8988T (cell line): ENCODE results near the gene IFNA8.
"Not testable (repeated sequence)": the region's sequence is repeated elsewhere in the genome, so short reads cannot be mapped to it uniquely, and the experiment has no call there.

Source experiments
- DNase-seq: peaks from one replicate; pipeline ENCODE4 v3.0.0; 2011

Gene IFNA8

GRCh38 chr9:21408817-21409216, at the start of gene IFNA8:
Gene IFNA8 (plus strand): TSS chr9:21409117. CDS start chr9:21409177, 60 bp downstream.
- no peak for DNase-seq

- DNase-seq = no peak
Measured at GRCh38 chr9:21362287-21362686, 46.6 kb upstream of the IFNA8 start.

- not testable (repeated sequence) for DNase-seq
Measured at GRCh38 chr9:21367169-21367568, 41.7 kb upstream of the IFNA8 start.

GRCh38 chr9:21367957-21368356, 41.0 kb upstream of the IFNA8 start, which contains the start of gene IFNA13:
Gene IFNA13 (minus strand): TSS chr9:21368057. CDS start chr9:21368010, 47 bp downstream.
- DNase-seq = no peak

- DNase-seq = not testable (repeated sequence)
Measured at GRCh38 chr9:21371467-21371866, 37.5 kb upstream of the IFNA8 start.

- DNase-seq = no peak
Measured at GRCh38 chr9:21381448-21382339, 27.2 kb upstream of the IFNA8 start.

GRCh38 chr9:21383627-21384026, 25.3 kb upstream of the IFNA8 start:
- no peak for DNase-seq

- DNase-seq = no peak
Measured at GRCh38 chr9:21385131-21385670, 23.7 kb upstream of the IFNA8 start, which contains the start of gene IFNA2. Gene IFNA2 (minus strand): TSS chr9:21385398. CDS start chr9:21385329, 69 bp downstream.

GRCh38 chr9:21392270-21392669, 16.6 kb upstream of the IFNA8 start:
- no peak for DNase-seq

- DNase-seq = no peak
Measured at GRCh38 chr9:21395778-21396717, 12.9 kb upstream of the IFNA8 start.

GRCh38 chr9:21398955-21399489, 9.9 kb upstream of the IFNA8 start:
- no peak for DNase-seq

- no peak for DNase-seq
Measured at GRCh38 chr9:21399956-21400355, 9.0 kb upstream of the IFNA8 start.

GRCh38 chr9:21402386-21403251, 6.3 kb upstream of the IFNA8 start:
- no peak for DNase-seq

GRCh38 chr9:21404146-21404545, 4.8 kb upstream of the IFNA8 start:
- DNase-seq = no peak

GRCh38 chr9:21412107-21412506, 3.2 kb downstream of the IFNA8 start:
- no peak for DNase-seq

GRCh38 chr9:21413151-21413550, 4.2 kb downstream of the IFNA8 start:
- no peak for DNase-seq

- no peak for DNase-seq
Measured at GRCh38 chr9:21413624-21414023, 4.7 kb downstream of the IFNA8 start.

GRCh38 chr9:21414220-21414940, 5.5 kb downstream of the IFNA8 start:
- DNase-seq = no peak

- DNase-seq = no peak
Measured at GRCh38 chr9:21415493-21416267, 6.8 kb downstream of the IFNA8 start.

- no peak for DNase-seq
Measured at GRCh38 chr9:21428235-21428634, 19.3 kb downstream of the IFNA8 start.
